22Rv1 (cell line): ENCODE data around the gene SCNN1B.
A peak's percentile ranks its signal among the peaks of the same experiment; 100 is the strongest.

Experiments used
- H3K27ac ChIP-seq: fragments of 450-650 bp; 2 replicates; pipeline ENCODE4 v1.5.1; 2017
- ZFX ChIP-seq: fragments of 450-650 bp; IDR thresholded peaks from 2 replicates; pipeline ENCODE4 v1.6.1; 2017; ENCODE audit warnings: antibody characterized with exemption, borderline replicate concordance
- TF ChIP-seq, protein P1 (sequence below): fragments of 450-650 bp; IDR thresholded peaks from 2 replicates; pipeline ENCODE4 v1.5.1; 2017; ENCODE audit warnings: mild to moderate bottlenecking

SCNN1B gene

DNA sequence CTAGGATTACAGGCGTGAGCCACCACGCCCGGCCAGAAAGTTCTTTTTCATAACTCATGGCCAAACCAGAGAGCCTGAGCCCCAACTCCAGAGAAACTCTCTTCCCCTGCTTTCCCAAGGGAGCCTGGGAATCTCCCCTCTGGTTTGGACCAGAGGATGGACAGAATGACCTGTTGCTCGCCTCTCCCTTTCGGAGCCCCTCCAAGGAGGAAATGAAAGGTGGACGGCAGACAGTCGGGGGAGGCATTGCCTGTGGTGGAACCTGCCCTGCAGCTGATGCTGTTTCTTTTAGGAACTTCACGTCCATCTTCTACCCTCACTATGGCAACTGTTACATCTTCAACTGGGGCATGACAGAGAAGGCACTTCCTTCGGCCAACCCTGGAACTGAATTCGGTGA is 65.5 kb downstream of the SCNN1B start:
- TF ChIP-seq ZFX: no peak
- H3K27ac ChIP-seq: no peak overlapping the region

DNA sequence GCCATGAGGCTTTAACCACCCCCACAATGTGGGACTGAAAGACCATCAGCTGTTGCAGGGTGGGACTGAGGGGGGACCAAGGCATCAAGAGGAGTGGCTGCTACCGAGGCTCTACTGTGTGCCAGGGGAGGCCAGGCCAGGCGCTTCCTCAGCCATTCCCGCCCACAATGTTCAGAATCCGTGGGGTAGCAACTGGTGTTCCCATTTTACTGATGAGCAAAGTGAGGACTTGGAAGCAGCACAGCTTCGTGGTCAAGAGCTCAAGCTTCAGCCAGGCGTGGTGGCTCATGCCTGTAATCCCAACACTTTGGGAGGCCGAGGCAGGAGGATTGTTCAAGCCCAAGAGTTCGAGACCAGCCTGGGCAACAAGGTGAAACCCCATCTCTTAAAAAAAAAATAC is 65.9 kb downstream of the SCNN1B start:
- H3K27ac ChIP-seq: no peak overlapping the region
- no peak for TF ChIP-seq ZFX
- TF ChIP-seq, protein P1, sequence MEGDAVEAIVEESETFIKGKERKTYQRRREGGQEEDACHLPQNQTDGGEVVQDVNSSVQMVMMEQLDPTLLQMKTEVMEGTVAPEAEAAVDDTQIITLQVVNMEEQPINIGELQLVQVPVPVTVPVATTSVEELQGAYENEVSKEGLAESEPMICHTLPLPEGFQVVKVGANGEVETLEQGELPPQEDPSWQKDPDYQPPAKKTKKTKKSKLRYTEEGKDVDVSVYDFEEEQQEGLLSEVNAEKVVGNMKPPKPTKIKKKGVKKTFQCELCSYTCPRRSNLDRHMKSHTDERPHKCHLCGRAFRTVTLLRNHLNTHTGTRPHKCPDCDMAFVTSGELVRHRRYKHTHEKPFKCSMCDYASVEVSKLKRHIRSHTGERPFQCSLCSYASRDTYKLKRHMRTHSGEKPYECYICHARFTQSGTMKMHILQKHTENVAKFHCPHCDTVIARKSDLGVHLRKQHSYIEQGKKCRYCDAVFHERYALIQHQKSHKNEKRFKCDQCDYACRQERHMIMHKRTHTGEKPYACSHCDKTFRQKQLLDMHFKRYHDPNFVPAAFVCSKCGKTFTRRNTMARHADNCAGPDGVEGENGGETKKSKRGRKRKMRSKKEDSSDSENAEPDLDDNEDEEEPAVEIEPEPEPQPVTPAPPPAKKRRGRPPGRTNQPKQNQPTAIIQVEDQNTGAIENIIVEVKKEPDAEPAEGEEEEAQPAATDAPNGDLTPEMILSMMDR: no peak

DNA sequence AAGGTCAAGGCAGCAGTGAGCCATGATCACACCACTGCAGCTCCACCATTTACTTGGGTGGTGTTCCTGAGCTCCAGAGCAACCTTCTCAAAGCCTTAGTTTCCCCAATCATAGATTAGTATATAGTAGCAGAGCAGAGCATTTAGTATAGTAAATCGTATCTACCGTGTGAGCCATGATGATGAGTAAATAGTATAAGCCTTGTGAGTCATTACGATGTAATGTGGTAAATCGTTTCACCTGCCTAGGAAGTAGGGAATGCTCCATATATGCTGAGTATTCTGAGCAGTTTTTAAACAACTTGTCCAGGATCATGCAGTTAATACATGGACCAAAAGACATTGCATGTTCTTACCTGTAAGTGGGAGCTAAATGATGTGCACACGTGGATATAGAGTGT is 66.4 kb downstream of the SCNN1B start:
- no peak for TF ChIP-seq ZFX
- TF ChIP-seq, protein P1: no peak

DNA sequence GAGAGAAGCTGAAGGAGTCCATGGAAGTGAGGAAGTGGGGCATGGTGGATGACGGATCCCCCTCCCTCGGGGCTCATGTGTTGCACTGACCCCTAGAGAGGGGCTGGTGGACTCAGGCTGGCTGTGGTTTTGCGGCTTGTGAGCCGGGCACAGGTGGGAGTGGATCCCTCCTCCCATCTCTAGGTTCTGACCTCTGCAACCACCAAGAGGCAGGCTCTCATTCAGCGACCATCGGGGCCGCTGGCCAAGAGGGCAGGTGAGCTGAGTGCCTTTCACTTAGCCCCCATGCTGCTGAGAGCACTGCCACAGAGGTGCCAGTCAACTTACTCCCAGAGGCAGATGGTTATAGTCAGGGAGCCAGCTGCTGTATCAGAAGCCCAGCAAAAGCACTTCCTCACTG is 67.3 kb downstream of the SCNN1B start:
- H3K27ac ChIP-seq: no peak overlapping the region
- TF ChIP-seq, protein P1: no peak
- no peak for TF ChIP-seq ZFX

More for the DNA sequence above, 66.4 kb downstream of the SCNN1B start:
- H3K27ac ChIP-seq: no peak overlapping the region

DNA sequence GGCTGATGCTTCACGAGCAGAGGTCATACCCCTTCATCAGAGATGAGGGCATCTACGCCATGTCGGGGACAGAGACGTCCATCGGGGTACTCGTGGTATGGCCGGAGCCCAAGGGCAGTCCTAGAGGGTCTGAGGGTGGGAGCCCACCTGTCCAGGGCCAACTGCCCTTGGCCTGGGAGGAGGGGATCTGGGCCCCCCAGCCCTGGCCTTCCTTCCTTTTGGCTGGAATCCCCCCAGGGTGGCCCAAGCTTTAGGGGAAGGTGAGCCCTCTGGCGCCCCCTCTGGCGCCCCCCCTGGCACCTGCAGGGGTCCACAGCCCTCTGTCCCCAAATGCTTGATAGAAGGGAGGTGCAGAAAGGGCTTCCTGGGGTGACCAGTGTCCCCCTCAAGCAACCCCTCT is 69.3 kb downstream of the SCNN1B start:
- TF ChIP-seq, protein P1: peak; percentile 26; the same call in 1 of the 2 replicates
- TF ChIP-seq ZFX: no peak

DNA sequence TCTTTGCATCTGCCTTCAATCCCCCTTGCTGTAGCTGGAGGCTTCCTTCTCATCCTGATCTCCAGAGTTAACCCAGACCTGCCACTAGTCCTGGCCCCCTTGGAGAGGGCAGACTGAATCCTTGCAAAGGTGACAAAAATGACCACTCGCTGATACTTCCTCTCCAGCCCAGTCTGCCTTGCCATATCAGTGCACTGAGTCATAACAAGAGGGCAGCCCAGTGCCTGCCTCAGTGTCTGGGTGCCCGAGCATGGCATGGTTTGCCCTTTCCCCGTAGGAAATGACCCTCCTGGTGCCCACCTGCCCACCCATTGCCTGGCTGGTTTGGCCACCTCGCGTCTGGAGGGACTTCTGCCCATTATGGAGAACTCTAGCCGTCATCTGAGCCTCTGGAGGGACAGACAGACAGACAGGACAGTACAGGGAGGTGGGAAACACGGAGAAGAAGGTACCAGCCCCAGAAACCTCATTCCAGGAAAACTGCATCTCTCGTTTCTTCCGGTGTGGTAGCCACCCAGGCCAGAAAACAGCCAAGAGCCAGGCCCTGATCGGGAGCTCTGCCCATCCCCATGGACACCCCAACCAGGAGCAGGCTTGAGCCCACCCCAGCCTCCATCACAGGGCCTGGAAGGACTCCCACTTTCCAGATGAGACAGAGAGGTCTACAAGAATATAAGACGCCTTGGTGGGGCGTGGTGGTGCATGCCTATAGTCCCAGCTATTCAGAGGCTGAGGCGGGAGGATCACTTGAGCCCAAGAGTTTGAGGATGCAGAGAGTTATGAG is 71.5 kb downstream of the SCNN1B start:
- TF ChIP-seq, protein P1: no peak
- no peak for TF ChIP-seq ZFX
- no peak overlapping the region for H3K27ac ChIP-seq

More for the DNA sequence above, 69.3 kb downstream of the SCNN1B start:
- H3K27ac ChIP-seq: no peak overlapping the region

DNA sequence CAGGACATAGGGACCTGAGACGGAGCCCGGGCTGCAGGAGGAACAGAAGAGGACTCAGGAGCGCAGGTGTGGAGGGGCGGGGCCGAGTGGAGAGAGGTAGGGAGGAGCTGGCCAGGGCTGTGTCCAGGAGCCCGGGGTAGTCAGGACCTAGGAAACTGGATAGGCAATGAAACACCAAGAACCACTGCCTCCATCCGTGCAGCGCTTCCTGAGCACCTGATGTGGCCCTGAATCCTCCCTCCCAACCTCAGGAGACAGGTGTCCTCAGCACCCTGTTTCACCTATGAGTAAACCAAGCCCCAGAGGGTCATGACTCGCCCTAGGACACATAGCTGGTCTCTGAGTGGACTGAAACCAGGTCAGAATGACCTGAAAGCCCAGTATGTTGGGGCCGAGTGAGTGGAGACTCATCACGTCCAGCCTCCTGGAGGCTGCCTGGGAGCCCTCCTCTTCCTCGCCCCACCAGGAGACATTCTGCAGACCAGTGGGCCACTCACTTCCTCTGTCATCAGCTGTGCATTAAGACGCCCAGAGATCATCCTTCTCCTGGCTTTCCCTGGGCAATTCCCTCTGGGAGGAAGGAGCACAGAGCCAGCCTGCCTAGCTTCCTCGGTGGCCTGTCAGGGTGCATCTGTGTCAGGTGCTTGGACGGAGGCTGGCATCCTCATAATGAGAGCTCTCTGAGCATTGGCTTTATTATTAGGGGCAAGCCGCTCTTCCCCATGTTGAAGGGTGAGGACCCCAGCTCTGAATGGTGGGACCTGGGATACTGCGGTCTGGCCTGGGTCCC is 72.8 kb downstream of the SCNN1B start:
- H3K27ac ChIP-seq: no peak overlapping the region
- TF ChIP-seq ZFX: no peak
- TF ChIP-seq, protein P1: no peak
